ENCODE data around the gene TMC8.
"Not testable (repeated sequence)": the region's sequence is repeated elsewhere in the genome, so short reads cannot be mapped to it uniquely, and the experiment has no call there.

TMC8 gene

GRCh38 chr17:78154903-78155811 lies 24.6 kb downstream of the TMC8 start:
- no peak for DNase-seq (ENCODE audit: low read depth in 2 of 2)

GRCh38 chr17:78159575-78160158 lies 29.1 kb downstream of the TMC8 start:
- no peak for DNase-seq (ENCODE audit: low read depth in 2 of 2)

GRCh38 chr17:78163881-78164747 lies 33.5 kb downstream of the TMC8 start:
- DNase-seq (ENCODE audit: low read depth in 2 of 2): no peak

DNA sequence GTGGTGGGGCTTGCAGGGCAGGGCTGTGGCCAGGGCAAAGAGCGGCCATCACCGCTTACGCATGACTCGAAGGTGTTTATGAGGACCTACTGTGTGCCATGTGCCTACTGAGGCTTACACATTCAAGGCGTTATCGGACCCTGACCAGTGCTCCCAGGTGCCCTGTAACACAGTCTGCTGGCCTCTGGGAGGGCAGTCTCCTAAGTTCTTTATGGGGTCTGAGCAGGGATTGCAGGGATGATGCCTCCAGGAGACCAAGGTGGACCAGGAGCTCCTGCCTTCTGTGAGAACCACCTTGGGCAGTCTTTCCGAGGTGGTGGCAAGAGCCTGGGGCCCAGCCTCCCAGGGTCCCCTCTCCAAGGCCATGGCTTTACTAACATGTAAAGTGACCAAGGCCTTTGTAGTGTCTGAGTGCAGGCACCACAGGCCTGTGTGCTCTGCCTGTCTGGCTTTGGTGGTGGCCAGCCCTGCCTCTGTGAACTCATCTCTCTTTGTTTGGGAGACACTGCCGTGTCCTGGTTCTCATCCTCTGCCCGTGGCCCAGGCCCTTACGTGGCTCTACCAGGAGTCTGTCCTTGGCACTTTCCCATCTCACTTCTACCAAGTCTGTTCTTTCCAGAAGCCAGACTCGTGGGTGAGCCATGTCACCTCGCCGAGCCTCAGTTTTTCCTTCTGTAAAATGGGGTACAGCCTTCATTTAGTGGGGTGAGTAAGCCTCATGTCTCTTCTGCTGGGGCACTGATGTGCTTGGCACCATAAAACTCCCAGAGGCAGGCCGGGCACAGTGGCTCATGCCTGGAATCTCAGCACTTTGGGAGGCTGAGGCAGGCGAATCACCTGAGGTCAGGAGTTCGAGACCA lies 34.4 kb downstream of the TMC8 start:
- no peak for DNase-seq (ENCODE audit: low read depth in 2 of 2)

- DNase-seq (ENCODE audit: low read depth in 2 of 2): no peak
Observed at GRCh38 chr17:78166416-78166815, 35.8 kb downstream of the TMC8 start.

DNA sequence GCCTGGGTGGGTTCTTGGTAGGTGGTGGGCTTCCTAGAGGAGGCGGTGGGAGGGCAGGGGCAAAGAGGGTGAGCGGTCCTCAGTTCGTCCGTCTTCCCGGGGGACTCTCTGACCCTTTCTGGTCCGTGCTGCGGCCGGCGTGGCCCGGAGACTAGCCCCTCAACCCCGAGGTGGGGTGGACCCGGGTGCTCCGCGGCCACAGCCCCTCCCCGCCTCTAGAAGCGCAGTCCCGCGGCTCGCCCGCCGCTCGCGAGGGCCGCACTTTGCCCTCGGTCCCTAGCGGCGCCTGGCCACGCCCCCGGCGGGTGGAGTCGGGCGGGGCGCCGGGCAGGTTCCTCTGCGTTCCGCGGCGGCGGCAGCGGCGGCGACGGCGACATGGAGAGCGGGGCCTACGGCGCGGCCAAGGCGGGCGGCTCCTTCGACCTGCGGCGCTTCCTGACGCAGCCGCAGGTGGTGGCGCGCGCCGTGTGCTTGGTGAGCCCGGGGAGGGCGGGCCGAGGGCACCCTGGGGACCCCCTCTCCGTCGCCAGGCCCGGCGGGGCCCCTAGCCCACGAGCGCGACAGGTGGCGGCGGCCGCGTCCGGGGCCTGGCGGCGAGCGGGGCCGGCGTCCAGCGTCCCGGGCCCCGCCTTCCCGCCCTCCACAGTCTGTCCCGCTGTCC lies 37.8 kb downstream of the TMC8 start, which contains the start of gene SYNGR2:
SYNGR2 (plus strand) TSS at position 340 of the 661 bp plus-strand sequence; CDS start at position 376, 36 bp downstream.
- peak; percentile 76 to 89 for DNase-seq (ENCODE audit: low read depth in 2 of 2)

- peak; percentile 38 to 70 for DNase-seq (ENCODE audit: low read depth in 2 of 2)
Observed at GRCh38 chr17:78168903-78169793, 38.6 kb downstream of the TMC8 start.

DNA sequence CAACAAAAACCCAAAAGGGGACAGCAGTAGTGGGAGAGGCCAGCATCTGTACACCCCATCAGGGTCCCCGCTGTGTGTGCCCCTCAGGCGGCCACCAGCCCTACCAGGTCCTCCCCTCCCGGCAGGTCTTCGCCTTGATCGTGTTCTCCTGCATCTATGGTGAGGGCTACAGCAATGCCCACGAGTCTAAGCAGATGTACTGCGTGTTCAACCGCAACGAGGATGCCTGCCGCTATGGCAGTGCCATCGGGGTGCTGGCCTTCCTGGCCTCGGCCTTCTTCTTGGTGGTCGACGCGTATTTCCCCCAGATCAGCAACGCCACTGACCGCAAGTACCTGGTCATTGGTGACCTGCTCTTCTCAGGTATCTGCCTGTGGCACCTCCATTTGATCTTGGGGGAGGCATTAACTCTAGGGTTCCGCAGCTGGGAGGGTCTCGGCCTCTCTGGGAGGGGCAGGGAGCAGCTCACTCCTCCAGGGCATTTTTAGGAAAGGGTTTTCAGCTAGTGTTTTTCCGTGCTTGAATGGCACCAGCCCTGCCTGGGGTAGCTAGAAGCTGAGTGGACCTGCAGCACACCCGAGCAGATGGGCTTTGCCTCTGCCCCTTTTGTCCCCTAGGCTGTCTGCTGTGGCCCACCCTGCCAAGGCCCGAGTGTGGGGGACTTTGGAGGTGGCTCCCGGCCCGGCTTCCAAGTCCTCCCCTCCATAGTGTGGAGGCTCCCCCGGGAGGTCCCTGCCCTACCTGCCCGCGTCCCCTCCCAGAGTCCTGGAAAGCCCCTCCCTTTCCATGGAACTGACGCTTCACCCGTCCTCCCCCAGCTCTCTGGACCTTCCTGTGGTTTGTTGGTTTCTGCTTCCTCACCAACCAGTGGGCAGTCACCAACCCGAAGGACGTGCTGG lies 40.4 kb downstream of the TMC8 start:
- DNase-seq (ENCODE audit: low read depth in 2 of 2): no peak

DNA sequence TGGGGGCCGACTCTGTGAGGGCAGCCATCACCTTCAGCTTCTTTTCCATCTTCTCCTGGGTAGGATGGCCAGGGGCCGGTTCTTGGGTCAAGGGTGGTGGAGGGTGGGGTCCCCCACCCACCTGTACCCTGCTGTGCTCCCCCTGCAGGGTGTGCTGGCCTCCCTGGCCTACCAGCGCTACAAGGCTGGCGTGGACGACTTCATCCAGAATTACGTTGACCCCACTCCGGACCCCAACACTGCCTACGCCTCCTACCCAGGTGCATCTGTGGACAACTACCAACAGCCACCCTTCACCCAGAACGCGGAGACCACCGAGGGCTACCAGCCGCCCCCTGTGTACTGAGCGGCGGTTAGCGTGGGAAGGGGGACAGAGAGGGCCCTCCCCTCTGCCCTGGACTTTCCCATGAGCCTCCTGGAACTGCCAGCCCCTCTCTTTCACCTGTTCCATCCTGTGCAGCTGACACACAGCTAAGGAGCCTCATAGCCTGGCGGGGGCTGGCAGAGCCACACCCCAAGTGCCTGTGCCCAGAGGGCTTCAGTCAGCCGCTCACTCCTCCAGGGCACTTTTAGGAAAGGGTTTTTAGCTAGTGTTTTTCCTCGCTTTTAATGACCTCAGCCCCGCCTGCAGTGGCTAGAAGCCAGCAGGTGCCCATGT lies 41.1 kb downstream of the TMC8 start:
- DNase-seq (ENCODE audit: low read depth in 2 of 2): not testable (repeated sequence)

DNA sequence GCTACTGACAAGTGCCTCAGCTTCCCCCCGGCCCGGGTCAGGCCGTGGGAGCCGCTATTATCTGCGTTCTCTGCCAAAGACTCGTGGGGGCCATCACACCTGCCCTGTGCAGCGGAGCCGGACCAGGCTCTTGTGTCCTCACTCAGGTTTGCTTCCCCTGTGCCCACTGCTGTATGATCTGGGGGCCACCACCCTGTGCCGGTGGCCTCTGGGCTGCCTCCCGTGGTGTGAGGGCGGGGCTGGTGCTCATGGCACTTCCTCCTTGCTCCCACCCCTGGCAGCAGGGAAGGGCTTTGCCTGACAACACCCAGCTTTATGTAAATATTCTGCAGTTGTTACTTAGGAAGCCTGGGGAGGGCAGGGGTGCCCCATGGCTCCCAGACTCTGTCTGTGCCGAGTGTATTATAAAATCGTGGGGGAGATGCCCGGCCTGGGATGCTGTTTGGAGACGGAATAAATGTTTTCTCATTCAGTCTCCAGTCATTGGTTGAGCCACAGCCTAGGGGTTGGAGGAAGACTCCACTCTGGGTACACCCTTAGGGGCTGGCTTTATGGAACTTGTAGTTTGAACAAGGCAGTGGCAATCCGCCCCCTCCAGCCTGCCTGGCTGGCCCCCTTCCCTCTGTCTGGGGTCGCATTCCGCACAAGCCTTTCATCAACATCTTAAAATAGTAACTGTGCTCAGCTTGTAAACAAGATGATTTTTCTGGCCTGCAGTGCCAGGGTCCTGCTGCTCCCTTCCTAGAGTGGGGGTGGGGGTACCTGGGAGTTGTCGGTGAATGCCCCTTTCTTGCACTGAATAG lies 41.9 kb downstream of the TMC8 start:
- DNase-seq (ENCODE audit: low read depth in 2 of 2): no peak

DNA sequence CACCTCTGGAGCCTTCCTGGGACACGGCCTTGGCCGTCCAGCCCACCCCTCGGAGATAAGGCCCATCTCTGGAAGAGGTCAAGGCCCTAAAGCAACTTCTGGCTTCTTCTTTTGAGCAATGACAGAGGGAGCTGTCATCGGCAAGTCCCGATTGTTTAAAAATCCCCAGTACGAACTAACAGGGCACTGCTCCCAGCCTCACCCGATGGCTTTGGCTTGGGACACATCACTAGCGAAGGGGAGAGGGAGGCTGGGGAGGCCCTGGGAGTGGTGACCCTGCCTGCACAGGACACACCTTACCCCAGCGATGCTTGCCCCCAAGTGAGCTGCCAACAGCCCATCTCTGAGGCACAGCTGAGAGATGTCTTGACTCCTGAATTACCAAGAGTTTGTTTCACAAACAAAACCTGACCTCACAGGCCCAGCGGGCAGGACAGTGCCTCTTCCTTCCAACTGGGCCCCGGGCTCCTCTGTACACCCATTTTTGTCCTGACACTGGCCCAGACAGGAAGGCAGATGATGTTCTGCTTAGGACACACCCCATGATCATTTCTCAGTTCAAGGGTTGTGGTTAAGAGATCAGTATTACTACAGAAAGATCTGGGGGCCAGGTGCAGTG lies 42.6 kb downstream of the TMC8 start:
- no peak for DNase-seq (ENCODE audit: low read depth in 2 of 2)

GRCh38 chr17:78174346-78174869 lies 43.8 kb downstream of the TMC8 start:
- DNase-seq (ENCODE audit: low read depth in 2 of 2): no peak

- DNase-seq (ENCODE audit: low read depth in 2 of 2): no peak
Observed at GRCh38 chr17:78174870-78175642, 44.5 kb downstream of the TMC8 start.

GRCh38 chr17:78175643-78175981 lies 45.0 kb downstream of the TMC8 start:
- DNase-seq (ENCODE audit: low read depth in 2 of 2): no peak

GRCh38 chr17:78176548-78177025 lies 46.0 kb downstream of the TMC8 start:
- peak; percentile 71 to 75 for DNase-seq (ENCODE audit: low read depth in 2 of 2)

GRCh38 chr17:78179372-78179771 lies 48.8 kb downstream of the TMC8 start:
- no peak for DNase-seq (ENCODE audit: low read depth in 2 of 2)
